Measurements from ENCODE around the gene TASL. TPM values are rescaled to one million over a fixed set of nuclear protein-coding genes. Genes with fewer than 3 reads are reported as not detected.
"Not testable (repeated sequence)": the region's sequence is repeated elsewhere in the genome, so short reads cannot be mapped to it uniquely, and the experiment has no call there.

The TASL gene
- total RNA-seq, 8 experiments from 2014 or later: 0.19 TPM; not detected in 7

- peak in 2 of 8 experiments; percentile 59 to 71 for ATAC-seq (replicated peaks in 6 of 8)
- Histone ChIP-seq H3K4me1 (replicated peaks in 1 of 2) (no peaks in the 10 kb centered on the region), H3K27ac (no peak overlapping the region), H3K4me3 (no peak overlapping the region)
- in situ Hi-C loops (cut with MboI; ENCODE audit: low pct_unique_long_range_greater_than_20kb in 2 of 9, low sequenced_read_pairs in 9 of 9, unreplicated experiment in 9 of 9): loop anchor here in 2 of 9 experiments (25.0 kb wide), 2 partner anchors 119 to 144 kb away; no protein-coding TSS in a partner anchor
- WGBS, 10 experiments: 71 to 100% (median 80%) methylated on average over 1 of the region's 4 CpGs; no CpG with 5 or more reads in 7 of the 10 experiments
Observed at GRCh38 chrX:30568136-30568535, 9.4 kb downstream of the TASL start.

GRCh38 chrX:30563070-30563469, 14.5 kb downstream of the TASL start:
- H3K27ac ChIP-seq; H3K4me3 ChIP-seq; H3K4me1 ChIP-seq (replicated peaks in 1 of 2); ATAC-seq (replicated peaks in 6 of 8): not testable (repeated sequence)
- WGBS, 10 experiments: 20 to 40% (median 29%) methylated on average over 1 to 2 of the region's 5 CpGs; no CpG with 5 or more reads in 7 of the 10 experiments
- in situ Hi-C loops (cut with MboI; ENCODE audit: low pct_unique_long_range_greater_than_20kb in 2 of 9, low sequenced_read_pairs in 9 of 9, unreplicated experiment in 9 of 9): loop anchor here in 2 of 9 experiments (25.0 kb wide), 2 partner anchors 124 to 149 kb away; no protein-coding TSS in a partner anchor

DNA sequence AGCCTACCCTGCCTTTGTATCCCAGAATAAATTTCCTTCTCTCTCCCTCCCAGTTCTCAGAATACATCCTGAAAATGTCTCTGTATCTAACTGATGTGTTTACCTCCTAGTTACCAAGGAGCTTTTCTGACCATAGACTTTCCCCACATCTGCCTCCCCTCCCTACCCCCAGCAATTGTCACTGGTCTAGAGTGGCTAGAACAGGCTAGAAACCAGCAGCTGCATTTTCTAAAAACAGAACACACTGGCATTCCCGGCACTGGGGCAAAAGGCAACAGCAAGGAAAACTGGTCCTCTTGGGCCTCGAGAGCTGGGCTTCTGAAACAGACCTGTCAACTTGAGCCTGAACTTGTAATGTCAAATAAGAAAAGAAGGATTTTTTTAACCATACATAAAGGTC, 16.4 kb downstream of the TASL start:
- ATAC-seq (replicated peaks in 6 of 8): peak in 4 of 8 experiments; percentile 33 to 95 (median 54)
- Histone ChIP-seq H3K4me3 (no peak overlapping the region), H3K27ac (no peak overlapping the region), H3K4me1 (replicated peaks in 1 of 2) (no peaks in the 10 kb centered on the region)
- in situ Hi-C loops (cut with MboI; ENCODE audit: low pct_unique_long_range_greater_than_20kb in 2 of 9, low sequenced_read_pairs in 9 of 9, unreplicated experiment in 9 of 9): loop anchor here in 2 of 9 experiments (25.0 kb wide), 2 partner anchors 126 to 151 kb away; no protein-coding TSS in a partner anchor
- WGBS, 10 experiments: 71% methylated on average over 1 of the region's 2 CpGs; no CpG with 5 or more reads in 9 of the 10 experiments

GRCh38 chrX:30538271-30538670, 39.3 kb downstream of the TASL start:
- no peak for ATAC-seq (replicated peaks in 6 of 8)
- in situ Hi-C loops (cut with MboI; ENCODE audit: low pct_unique_long_range_greater_than_20kb in 2 of 9, low sequenced_read_pairs in 9 of 9, unreplicated experiment in 9 of 9): no loop called here
- 100% methylated on average over 1 of the region's 2 CpGs; no CpG with 5 or more reads in 9 of the 10 experiments for WGBS, 10 experiments
- Histone ChIP-seq H3K4me3 (no peak overlapping the region), H3K4me1 (replicated peaks in 1 of 2) (no peaks in the 10 kb centered on the region), H3K27ac (no peak overlapping the region)

DNA sequence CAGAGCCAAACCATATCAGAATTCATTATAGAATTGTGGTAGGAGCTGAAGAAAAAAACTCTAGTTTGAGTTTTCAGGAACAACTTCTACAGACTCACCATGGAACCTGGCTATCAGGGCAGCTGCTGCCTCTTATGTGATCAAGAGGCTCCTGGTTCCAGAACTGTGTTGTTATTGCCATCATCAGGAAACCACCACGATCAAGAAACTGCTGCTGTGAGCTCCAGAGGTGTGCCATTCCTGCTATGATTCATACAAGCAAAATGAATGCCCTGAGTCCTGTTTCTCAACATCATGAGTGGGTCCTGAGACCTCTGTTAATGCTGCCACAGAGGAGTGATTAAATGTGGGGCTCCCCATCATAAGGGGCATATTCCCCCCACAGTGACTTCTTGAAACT, 43.7 kb downstream of the TASL start:
- Histone ChIP-seq H3K27ac (no peak overlapping the region), H3K4me1 (replicated peaks in 1 of 2) (no peaks in the 10 kb centered on the region), H3K4me3 (no peak overlapping the region)
- WGBS, 10 experiments: no CpG with 5 or more reads among the region's 1 CpG
- no peak for ATAC-seq (replicated peaks in 6 of 8)
- in situ Hi-C loops (cut with MboI; ENCODE audit: low pct_unique_long_range_greater_than_20kb in 2 of 9, low sequenced_read_pairs in 9 of 9, unreplicated experiment in 9 of 9): no loop called here

DNA sequence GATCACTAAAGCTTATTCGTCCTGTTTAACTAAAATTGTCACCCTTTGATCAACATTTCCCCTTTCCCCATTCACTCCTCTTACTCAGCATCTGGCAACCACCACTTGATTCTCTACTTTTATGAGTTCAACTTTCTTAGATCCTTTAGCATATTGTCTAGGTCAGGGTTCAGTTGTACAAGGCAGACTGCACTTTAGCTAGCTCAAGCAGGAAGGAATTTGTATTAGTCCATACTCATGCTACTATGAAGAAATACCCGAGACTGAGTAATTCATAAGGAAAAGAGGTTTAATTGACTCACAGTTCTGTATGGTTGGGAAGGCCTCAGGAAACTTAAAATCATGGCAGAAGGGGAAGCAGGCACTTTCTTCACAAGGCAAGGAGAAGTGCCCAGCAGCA, 44.3 kb downstream of the TASL start:
- no peaks in the 10 kb centered on the region for H3K4me1 ChIP-seq (replicated peaks in 1 of 2)
- in situ Hi-C loops (cut with MboI; ENCODE audit: low pct_unique_long_range_greater_than_20kb in 2 of 9, low sequenced_read_pairs in 9 of 9, unreplicated experiment in 9 of 9): no loop called here
- no peak for ATAC-seq (replicated peaks in 6 of 8)
- 0 to 100% (median 58%) methylated on average over 1 to 2 of the region's 2 CpGs; no CpG with 5 or more reads in 5 of the 10 experiments for WGBS, 10 experiments
- no peak overlapping the region for H3K27ac ChIP-seq
- H3K4me3 ChIP-seq: no peak overlapping the region

DNA sequence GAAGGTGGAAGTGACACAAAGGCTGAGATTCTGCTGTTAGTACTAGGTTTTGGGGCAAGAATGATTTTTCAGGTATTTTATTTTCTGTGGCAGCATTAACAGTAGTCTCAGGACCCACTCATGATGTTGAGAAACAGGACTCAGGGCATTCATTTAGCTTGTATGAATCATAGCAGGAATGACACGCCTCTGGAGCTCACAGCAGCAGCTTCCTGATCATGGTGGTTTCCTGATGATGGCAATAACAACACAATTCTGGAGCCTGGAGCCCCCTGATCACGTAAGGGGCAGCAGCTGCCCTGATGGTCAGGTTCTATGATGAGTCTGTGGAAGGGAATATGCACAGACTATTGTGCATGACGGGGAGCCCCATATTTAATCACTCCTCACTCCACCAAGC, 47.0 kb downstream of the TASL start:
- Histone ChIP-seq H3K27ac (no peak overlapping the region), H3K4me1 (replicated peaks in 1 of 2) (no peaks in the 10 kb centered on the region), H3K4me3 (no peak overlapping the region)
- in situ Hi-C loops (cut with MboI; ENCODE audit: low pct_unique_long_range_greater_than_20kb in 2 of 9, low sequenced_read_pairs in 9 of 9, unreplicated experiment in 9 of 9): no loop called here
- WGBS, 10 experiments: 29% methylated on average over 3 of the region's 3 CpGs; no CpG with 5 or more reads in 9 of the 10 experiments
- peak in 3 of 8 experiments; percentile 16 to 92 (median 81) for ATAC-seq (replicated peaks in 6 of 8)

GRCh38 chrX:30525732-30526131, 51.8 kb downstream of the TASL start:
- in situ Hi-C loops (cut with MboI; ENCODE audit: low pct_unique_long_range_greater_than_20kb in 2 of 9, low sequenced_read_pairs in 9 of 9, unreplicated experiment in 9 of 9): no loop called here
- no peak for ATAC-seq (replicated peaks in 6 of 8)
- Histone ChIP-seq H3K4me3 (no peak overlapping the region), H3K4me1 (replicated peaks in 1 of 2) (no peaks in the 10 kb centered on the region), H3K27ac (no peak overlapping the region)
- WGBS, 10 experiments: 43 to 100% (median 80%) methylated on average over 1 to 4 of the region's 4 CpGs; no CpG with 5 or more reads in 5 of the 10 experiments

DNA sequence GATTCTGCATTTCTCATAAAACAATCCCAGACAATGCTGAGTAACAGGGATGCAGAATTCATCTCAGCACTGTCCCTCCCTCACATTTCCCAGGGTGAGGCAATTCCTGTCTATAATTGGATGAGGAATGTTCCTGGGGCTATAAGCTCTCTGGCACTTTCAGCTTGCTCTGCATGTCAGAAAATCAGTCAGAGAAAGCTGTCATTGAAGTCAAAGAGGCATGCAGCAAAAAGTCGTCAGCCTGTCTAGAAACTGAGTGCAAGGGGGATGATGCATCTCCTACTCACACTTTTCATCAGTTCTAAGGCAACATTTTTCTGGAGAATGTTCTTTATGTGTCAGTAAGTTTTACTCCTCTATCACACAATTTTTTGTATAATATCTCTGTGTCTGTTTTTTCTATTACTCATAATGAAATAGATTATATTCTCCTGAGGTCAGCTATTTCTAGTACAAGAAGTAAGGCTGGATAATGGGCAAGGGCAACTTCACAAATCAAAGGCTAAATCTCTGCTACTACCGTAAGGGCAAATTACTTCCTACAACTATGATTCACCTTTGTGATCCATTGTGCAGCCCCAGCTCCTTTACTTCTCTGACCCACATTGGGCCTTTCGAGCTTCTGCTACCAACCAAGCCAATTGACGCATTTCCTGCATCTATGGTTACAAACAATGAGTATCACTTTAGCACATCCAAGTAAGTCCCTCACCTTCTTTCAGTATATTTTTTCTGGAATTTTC, 56.0 kb downstream of the TASL start:
- no peak overlapping the region for H3K27ac ChIP-seq
- no peak overlapping the region for H3K4me3 ChIP-seq
- no peaks in the 10 kb centered on the region for H3K4me1 ChIP-seq (replicated peaks in 1 of 2)
- WGBS, 10 experiments: 15 to 100% (median 43%) methylated on average over 1 to 3 of the region's 4 CpGs; no CpG with 5 or more reads in 3 of the 10 experiments
- peak; percentile 58 to 99 (median 80) for ATAC-seq (replicated peaks in 6 of 8)
- in situ Hi-C loops (cut with MboI; ENCODE audit: low pct_unique_long_range_greater_than_20kb in 2 of 9, low sequenced_read_pairs in 9 of 9, unreplicated experiment in 9 of 9): loop anchor here in 1 of 9 experiments (25.0 kb wide), 1 partner anchor 359 kb away; no protein-coding TSS in a partner anchor

DNA sequence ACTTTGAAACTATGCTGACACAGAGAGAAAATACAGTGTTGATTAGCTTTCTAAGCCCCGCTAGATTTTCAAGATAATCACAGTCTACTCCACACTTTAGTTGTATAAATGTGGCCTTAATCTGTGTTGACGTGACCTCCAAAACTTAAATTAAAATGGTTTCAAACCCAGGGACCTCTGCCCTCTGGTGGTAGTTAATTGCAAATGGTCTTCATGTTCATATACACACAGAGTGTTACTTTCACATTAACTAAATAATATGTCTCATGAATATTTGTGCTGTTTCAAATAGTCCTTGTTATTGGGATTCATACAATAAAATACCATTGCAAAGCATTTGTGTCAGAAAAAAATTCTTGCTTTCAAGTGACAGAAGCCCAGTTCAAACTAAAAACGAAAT, 64.3 kb downstream of the TASL start:
- no peaks in the 10 kb centered on the region for H3K4me1 ChIP-seq (replicated peaks in 1 of 2)
- no peak overlapping the region for H3K27ac ChIP-seq
- no peak overlapping the region for H3K4me3 ChIP-seq
- ATAC-seq (replicated peaks in 6 of 8): peak in 2 of 8 experiments; percentile 31 to 34
- WGBS, 10 experiments: 0 to 45% (median 7%) methylated on average over 1 to 3 of the region's 3 CpGs; no CpG with 5 or more reads in 7 of the 10 experiments
- in situ Hi-C loops (cut with MboI; ENCODE audit: low pct_unique_long_range_greater_than_20kb in 2 of 9, low sequenced_read_pairs in 9 of 9, unreplicated experiment in 9 of 9): loop anchor here in 1 of 9 experiments (25.0 kb wide), 1 partner anchor 351 kb away; no protein-coding TSS in a partner anchor

Other genes with a start within 250 kb of the TASL start
- gene GK, start 75.7 kb upstream of the TASL start, total RNA-seq: 10 to 100 TPM in 3 of 8 experiments, 1 to 10 TPM in 5; 5.5 to 29.1 (median 8.7) TPM